Left ventricle myocardium inferior (tissue), 1 donor: ENCODE measurements around the gene FFAR2. TPM values are rescaled to one million over a fixed set of nuclear protein-coding genes. Genes with fewer than 3 reads are reported as not detected.

ENCODE experiments used
- DNase-seq: peaks from one replicate; pipeline ENCODE4 v3.0.0-alpha.2; 2020
- H3K27ac ChIP-seq: fragments of 200-600 bp; replicated peaks from 2 replicates; pipeline ENCODE4 v1.8.0; 2021
- H3K27me3 ChIP-seq: fragments of 200-600 bp; 2 replicates; pipeline ENCODE4 v1.8.0; 2021; ENCODE audit warnings: low read depth
- H3K36me3 ChIP-seq: fragments of 200-600 bp; 2 replicates; pipeline ENCODE4 v1.8.0; 2021
- H3K4me1 ChIP-seq: fragments of 200-600 bp; 2 replicates; pipeline ENCODE4 v1.8.0; 2021
- H3K4me3 ChIP-seq: fragments of 200-600 bp; 2 replicates; pipeline ENCODE4 v1.8.0; 2021; ENCODE audit warnings: mild to moderate bottlenecking, moderate library complexity
- H3K9me3 ChIP-seq: fragments of 200-600 bp; replicated peaks from 2 replicates; pipeline ENCODE4 v1.8.0; 2021
- intact Hi-C: fragments of 100-400 bp; cut with micrococcal nuclease; formaldehyde crosslinking; loops from one replicate; pipeline ENCODE4 v1.11.0; 2022
- total RNA-seq: library from RNA; stranded (reverse); fragmentation: NEBNext Ultra II Directional; extraction: Animal tissue kit (Norgen Biotek cat#: 25700); gene quantifications from one replicate; pipeline ENCODE4 v1.2.1, GENCODE V29; 2021
- TF ChIP-seq, protein P1 (sequence below): fragments of 200-600 bp; IDR thresholded peaks from 2 replicates; pipeline ENCODE4 v1.8.0; 2021; ENCODE audit warnings: antibody characterized with exemption, mild to moderate bottlenecking, borderline replicate concordance
- donor health status: DM: no; HTN: yes; CAD: no; lungs with severe emphysema.

Gene FFAR2
- total RNA-seq, 1 donor from 2014 or later, result 0.27 TPM

DNA sequence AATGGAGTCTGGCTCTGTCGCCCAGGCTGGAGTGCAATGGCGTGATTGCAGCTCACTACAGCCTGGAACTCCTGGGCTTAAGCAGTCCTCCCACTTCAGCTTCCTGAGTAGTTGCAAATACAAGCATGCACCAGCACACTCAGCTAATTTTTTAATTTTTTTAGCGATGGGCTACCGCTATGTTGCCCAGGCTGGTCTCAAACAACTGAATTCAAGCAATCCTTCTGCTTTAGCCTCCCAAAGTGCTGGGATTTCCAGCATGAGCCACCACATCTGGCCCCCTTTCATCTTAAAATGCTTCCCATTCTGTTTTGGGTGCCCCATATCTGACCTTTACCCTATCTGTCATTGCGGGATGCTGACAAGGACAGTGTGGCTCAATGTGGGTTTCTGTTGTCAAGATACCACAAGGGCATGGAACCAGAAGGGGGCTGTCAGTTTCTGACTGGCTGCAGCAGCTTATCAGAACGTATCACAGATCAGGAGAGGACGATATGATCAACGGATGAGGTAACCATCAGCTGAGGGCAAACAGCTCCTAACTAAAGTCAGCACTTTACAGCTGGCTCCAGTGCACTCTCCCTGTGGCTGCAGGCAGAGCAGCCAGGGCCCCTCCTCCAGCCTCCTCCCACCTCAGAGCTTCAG, 44.8 kb upstream of the FFAR2 start:
- Histone ChIP-seq H3K36me3 (no peaks in the 10 kb centered on the region), H3K27ac (no peak overlapping the region), H3K4me3 (no peak overlapping the region), H3K27me3 (no peaks in the 10 kb centered on the region), H3K4me1 (peaks cover 19% of the 10 kb centered on the region), H3K9me3 (no peaks in the 10 kb centered on the region)
- DNase-seq, result no peak
- intact Hi-C loops, result no loop called here
- TF ChIP-seq, protein P1, sequence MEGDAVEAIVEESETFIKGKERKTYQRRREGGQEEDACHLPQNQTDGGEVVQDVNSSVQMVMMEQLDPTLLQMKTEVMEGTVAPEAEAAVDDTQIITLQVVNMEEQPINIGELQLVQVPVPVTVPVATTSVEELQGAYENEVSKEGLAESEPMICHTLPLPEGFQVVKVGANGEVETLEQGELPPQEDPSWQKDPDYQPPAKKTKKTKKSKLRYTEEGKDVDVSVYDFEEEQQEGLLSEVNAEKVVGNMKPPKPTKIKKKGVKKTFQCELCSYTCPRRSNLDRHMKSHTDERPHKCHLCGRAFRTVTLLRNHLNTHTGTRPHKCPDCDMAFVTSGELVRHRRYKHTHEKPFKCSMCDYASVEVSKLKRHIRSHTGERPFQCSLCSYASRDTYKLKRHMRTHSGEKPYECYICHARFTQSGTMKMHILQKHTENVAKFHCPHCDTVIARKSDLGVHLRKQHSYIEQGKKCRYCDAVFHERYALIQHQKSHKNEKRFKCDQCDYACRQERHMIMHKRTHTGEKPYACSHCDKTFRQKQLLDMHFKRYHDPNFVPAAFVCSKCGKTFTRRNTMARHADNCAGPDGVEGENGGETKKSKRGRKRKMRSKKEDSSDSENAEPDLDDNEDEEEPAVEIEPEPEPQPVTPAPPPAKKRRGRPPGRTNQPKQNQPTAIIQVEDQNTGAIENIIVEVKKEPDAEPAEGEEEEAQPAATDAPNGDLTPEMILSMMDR, result no peak

DNA sequence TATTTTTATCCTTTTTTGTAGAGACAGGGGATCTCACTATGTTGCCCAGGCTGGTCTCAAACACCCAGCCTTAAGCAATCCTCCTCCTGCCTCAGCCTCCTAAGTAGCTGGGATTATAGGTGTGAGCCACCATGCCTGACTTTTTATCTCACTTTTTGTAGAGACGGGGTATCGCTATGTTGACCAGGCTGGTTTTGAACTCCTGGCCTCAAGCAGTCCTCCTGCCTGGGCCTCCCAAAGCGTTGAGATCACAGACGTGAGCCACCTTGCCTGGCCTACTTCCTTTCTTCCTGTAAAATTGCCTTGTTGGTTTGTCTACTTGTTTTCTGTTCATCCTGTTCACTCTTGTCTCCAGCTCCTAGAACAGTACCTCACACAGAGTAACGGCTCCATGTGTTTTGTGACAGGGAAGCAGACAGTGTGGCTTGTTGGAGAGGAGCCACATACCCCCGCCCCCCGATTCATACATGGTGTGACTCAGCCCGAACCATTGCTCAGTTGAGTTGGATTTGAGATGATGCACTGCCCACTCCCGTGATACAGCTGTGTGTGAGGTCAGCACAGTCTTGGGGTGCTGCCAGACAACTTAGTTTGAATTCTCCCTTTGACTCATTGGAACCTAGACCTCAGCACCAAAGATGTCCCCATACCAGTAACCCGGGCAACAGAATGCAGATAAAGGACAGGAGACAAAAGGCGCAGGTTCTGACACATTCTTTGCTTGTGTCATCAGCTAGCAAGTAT, 43.0 kb upstream of the FFAR2 start:
- Histone ChIP-seq H3K4me1 (peaks cover 12% of the 10 kb centered on the region), H3K9me3 (no peaks in the 10 kb centered on the region), H3K27me3 (no peaks in the 10 kb centered on the region), H3K4me3 (no peak overlapping the region), H3K27ac (no peak overlapping the region), H3K36me3 (no peaks in the 10 kb centered on the region)
- no peak for DNase-seq
- TF ChIP-seq, protein P1, result no peak
- intact Hi-C loops, result no loop called here

DNA sequence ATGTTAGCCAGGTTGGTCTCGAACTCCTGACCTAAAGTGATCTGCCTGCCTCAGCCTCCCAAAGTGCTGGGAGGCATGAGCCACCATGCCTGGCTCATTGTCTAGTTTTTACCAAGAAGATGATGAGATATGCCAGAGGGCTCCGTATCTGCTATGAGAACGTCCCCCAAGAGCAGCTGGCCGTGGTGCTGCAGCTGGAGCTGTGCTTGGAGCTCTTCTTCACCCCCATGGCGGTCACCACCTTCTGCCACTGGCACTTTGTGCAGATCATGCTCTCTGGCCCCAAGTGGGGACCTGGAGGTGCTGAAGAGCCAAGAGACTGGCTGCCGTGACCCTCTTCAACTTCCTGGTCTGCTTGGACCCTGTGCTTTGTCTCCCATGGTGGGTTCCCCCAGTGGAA, 40.4 kb upstream of the FFAR2 start:
- no peak overlapping the region for H3K27ac ChIP-seq
- intact Hi-C loops, result no loop called here
- H3K4me1 ChIP-seq, result peaks cover 10% of the 10 kb centered on the region
- TF ChIP-seq, protein P1, result no peak
- DNase-seq, result no peak
- no peaks in the 10 kb centered on the region for H3K9me3 ChIP-seq
- H3K4me3 ChIP-seq, result no peak overlapping the region
- no peaks in the 10 kb centered on the region for H3K27me3 ChIP-seq
- H3K36me3 ChIP-seq, result no peaks in the 10 kb centered on the region

DNA sequence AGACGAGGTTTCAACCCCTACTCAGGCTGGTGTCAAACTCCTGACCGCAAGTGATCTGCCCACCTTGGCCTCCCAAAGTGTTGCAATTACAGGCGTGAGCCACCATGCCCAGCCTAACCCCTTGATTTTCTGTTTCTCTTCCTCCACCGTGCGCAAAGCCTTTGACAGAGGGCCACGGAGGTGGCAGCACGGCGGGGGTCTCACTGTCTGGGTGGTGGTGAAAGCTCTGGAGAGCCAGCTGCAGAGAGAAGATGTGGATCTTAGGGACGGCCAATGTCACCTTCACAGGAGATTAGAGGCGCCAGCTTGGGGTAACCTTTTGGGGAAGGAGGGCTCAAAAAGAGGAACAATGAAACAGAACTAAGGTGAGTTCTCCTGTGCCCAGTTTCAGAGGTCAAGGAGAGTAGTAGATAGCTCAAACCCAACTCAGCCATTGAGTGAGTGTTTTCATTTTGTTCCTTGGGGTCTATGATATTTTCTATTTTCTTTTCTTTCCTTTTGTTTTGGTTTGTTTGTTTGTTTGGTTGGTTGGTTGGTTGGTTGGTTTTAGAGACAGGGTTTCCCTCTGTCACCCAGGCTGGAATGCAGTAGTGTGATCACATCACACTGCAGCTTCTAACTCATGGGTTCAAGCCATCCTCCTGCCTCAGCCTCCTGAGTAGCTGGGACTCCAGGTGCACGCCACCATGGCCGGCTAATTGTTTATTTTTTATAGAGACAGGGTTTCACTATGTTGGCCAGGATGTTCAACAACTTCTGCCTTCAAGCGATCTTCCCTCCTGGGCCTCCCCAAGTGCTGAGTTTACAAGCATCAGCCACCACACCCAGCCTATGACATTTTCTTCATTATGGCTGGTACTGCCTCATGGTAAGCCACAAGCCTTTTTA, 39.5 kb upstream of the FFAR2 start:
- no peaks in the 10 kb centered on the region for H3K9me3 ChIP-seq
- H3K4me1 ChIP-seq, result peaks cover 2% of the 10 kb centered on the region
- H3K27ac ChIP-seq, result no peak overlapping the region
- H3K27me3 ChIP-seq, result no peaks in the 10 kb centered on the region
- intact Hi-C loops, result no loop called here
- TF ChIP-seq, protein P1, result no peak
- H3K36me3 ChIP-seq, result no peaks in the 10 kb centered on the region
- DNase-seq, result no peak
- no peak overlapping the region for H3K4me3 ChIP-seq

DNA sequence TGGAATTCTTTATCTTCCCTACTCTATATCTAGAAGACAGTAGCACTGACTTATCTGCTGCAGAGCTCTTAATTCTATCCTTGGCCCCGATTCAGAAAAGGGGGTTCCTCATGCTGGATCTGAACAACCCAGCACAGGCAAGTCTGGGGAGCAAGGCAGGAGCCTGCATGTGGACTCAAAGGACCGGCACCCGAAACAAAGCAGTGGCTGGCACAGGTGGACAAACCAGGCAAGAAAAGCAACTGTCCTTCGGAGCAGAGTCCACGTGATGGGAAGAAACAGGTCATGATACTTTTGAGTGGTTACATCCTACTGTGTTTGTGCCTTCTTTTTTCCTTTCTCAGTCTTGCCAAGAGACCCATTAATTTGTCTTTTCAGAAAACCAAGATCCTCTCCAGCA, 38.9 kb upstream of the FFAR2 start:
- TF ChIP-seq, protein P1, result no peak
- H3K9me3 ChIP-seq, result no peaks in the 10 kb centered on the region
- no peak overlapping the region for H3K4me3 ChIP-seq
- no peaks in the 10 kb centered on the region for H3K27me3 ChIP-seq
- intact Hi-C loops, result no loop called here
- no peaks in the 10 kb centered on the region for H3K4me1 ChIP-seq
- H3K27ac ChIP-seq, result no peak overlapping the region
- no peak for DNase-seq
- no peaks in the 10 kb centered on the region for H3K36me3 ChIP-seq
